GM18520 (cell line): ENCODE data around the gene CHPT1.
"Not testable (repeated sequence)": the region's sequence is repeated elsewhere in the genome, so short reads cannot be mapped to it uniquely, and the experiment has no call there.

Experiments used
- ATAC-seq: cut with Tn5 transposase; IDR thresholded peaks from one replicate; pipeline ENCODE4 v1.9.1; 2021; ENCODE audit not compliant: unreplicated experiment

Gene CHPT1

DNA sequence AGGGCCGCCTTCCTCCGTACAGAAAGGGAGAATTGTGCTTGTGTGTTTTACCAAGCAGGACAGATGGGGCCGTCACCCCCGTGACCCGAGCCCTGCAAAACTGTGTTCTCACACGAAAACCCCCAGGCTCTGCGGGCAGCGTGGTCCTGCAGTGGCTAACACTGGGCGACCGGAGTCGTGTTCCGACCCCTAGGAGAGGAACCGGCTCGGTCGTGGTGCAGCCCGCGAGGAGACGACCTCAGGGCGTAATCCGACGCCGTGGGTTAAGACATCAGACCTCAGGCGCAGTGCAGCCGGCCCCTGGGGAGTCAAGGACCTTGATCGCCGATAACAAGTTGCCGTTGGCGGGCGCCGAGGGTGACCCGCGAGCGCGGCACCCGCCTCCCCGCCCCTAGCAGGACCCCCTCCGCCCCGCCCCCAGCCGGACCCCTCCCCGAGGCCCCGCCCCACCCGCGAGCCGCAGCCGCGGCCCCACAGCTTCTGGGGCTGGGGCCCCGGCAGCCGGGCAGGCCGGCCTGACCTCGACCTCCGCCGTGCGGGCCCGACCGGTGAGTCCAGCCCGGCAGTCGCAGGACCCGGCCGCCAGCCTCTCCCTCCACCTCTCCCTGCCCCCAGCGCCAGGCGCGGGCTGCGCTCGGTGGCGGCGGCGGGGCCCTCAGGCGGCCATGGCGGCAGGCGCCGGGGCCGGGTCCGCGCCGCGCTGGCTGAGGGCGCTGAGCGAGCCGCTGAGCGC lies at the start of gene CHPT1:
Gene CHPT1, plus strand, starts transcription at position 444 of the 733 bp plus-strand sequence. Its CDS starts 222 bp downstream, at position 666.
- ATAC-seq = peak; percentile 40

DNA sequence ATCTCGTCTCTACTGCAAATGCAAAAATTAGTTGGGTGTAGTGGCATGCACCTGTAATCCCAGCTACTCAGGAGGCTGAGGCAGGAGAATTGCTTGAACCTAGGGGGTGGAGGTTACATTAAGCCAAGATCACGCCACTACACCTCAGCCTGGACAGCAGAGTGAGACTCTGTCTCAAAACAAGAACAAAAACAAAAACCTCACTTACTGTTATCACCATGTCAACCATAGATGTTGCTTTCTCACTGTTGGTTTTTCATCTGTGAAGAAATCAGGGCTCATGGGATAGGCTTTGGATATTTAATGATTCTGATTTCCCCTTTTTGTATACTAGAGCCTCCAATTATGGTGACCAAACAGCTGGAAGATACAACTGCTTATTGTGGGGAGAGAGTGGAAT lies 49.7 kb upstream of the CHPT1 start:
- ATAC-seq = no peak

DNA sequence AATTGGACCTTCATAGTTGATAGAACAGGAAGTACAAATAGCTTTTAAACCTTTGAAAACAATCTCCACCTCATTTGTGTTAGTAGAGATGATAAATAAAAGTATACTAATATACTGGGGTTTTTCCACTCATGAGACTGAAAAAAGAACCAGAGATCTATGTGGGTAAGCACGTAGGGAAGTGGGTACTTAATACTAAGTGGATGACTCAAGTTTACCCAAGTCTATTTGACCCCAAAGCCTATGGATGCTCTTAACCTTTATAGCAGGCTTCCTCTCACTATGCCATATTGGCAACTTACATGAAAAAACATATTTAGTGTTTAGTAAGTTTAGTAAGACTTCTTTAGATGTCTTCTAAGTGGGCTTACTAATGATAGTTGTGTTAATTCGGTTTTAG lies 49.2 kb upstream of the CHPT1 start:
- no peak for ATAC-seq

DNA sequence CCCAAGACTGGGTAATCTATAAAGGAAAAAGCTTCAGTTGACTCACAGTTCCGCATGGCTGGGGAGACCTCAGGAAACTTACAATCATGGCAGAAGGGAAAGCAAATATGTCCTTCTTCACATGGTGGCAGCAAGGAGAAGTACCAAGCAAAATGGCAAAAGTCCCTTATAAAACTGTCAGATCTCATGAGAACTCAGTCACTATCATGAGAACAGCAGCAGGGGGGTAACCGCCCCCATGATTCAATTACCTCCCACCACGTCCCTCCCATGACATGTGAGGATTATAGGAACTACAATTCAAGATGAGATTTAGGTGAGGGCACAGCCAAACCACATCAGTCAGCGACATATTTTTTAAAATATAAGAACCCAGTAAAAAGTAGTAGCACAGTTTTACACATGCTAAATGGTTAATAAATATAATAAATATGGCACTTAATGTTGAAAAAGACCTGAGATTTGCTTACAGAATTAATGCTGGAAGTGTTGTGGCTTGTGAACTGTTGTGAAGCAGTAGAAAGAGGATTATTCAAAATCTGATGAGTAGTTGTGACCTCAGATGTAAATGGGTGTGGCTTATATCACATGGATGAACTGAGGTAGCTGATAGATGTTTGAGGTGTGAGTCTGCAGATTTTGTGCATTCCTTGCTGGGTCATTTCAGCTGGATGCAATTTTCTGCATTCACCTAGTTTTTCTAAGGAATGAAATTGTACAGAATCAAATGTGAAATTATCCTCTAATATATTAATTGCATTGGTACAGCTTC lies 46.9 kb upstream of the CHPT1 start:
- no peak for ATAC-seq

DNA sequence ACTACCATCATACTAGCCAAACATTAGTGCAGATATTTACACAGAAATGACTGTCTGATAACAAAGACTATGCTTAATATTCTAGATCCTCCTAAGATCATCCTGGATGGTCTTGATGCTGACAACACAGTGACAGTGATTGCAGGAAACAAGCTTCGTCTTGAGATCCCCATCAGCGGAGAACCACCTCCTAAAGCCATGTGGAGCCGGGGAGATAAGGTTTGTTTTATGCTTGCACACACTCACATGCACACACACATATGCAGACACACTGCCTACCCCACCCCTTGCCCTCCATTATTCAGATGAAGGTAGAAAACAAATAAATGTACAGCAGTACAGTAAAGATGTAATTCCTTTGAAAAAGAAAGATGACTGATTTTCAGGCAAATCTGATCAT lies 44.4 kb upstream of the CHPT1 start:
- ATAC-seq = no peak

DNA sequence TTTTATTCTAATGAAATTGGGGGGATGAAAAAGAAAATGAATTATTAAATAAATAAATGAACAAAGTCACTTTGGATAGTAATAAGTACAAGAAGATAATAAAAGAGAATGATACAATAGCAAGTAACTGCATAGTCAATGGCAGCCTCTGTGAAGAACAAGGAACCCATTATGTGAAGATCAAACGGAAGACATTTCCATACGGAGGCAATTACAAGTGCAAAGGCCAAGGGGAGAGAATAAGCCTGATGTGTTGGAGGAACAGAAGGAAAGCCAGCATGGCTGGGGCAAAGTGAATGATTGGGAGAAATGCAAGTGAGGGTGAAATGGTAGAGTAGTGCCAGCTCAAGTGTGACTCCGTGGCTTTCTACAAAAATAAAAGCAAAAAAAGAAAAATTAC lies 43.9 kb upstream of the CHPT1 start:
- no peak for ATAC-seq

DNA sequence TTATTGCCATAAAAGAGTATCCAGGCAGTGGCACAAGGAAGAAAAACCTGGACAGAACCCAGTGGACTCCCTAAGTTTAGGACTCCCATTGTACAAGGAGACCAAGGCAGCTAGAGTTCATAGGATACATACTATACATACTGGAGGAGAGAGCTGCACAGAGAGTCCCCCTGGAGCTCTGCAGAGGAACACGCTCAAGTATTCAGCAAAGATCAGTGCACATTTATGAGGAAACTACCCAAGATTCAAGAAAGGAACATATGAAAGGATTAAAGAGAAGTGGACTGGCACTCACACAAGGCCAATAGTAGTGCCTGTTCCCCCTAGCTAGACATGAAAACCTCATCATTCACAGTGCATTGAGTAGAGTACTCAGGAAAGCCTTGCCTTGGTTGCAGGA lies 43.0 kb upstream of the CHPT1 start:
- no peak for ATAC-seq

DNA sequence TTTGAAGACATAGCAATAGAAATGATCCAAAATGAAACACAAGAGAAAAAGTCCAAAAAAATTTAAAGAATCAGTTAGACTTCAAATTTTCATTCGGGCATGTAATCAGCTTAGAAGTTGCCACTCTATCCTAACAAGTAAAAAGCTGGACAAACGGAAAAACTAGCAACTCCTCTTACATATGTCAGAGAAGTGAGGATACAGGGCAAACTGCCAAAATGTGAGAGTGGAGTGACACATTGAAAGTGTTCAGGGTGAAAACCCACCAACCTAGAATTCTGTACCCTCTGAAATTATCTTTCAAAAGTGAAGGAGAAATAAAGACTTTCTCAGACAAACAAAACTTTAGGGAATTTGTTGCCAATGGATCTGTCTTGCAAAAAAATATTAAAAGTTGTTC lies 42.0 kb upstream of the CHPT1 start:
- ATAC-seq = no peak

DNA sequence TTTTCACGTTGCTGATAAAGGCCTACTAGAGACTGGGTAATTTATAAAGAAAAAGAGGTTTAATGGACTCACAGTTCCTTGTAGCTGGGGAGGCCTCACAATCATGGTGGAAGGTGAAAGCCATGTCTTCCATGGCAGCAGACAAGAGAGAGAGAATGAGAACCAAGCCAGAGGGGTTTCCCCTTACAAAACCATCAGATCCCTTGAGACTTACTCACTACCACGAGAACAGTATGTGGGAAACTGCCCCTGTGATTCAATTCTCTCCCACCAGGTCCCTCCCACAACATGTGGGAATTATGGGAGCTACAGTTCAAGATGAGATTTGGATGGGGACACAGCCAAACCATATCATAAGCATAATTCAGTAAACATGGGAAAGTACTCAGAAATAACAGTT lies 36.8 kb upstream of the CHPT1 start:
- not testable (repeated sequence) for ATAC-seq

DNA sequence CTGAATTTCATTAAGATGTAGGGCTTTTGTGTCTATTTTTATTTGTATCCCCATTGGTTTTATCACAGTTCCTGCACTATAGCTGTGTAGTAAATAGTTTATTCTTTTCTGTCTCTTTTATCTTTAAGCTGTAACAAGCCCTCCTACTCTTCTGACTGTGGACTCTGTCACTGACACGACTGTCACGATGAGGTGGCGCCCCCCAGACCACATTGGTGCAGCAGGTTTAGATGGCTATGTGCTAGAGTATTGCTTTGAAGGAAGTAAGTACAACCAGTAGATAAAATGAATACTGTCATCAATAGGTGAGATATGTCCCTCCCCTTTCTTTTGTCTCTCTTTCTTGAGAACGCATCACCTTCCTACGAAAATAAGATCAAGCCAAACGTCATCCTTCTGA lies 34.1 kb upstream of the CHPT1 start:
- ATAC-seq = no peak

DNA sequence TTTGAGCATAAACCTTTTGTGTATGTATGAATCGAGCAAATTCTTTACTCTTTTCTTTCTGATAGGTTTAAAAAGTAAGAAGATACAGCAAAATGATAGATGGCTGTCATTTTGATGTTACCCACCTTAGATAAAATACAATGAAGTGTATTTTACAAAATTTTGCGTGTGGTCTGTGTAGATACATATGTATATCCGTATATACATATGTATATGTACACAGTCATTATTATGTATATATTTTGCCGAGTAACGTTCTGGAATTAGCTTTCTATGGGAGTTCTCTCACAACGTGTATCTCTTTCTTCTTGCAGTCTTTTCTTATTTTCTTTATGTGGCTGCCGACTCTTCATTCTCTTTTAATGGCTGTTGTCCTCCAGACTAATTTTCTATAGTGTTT lies 32.4 kb upstream of the CHPT1 start:
- no peak for ATAC-seq

DNA sequence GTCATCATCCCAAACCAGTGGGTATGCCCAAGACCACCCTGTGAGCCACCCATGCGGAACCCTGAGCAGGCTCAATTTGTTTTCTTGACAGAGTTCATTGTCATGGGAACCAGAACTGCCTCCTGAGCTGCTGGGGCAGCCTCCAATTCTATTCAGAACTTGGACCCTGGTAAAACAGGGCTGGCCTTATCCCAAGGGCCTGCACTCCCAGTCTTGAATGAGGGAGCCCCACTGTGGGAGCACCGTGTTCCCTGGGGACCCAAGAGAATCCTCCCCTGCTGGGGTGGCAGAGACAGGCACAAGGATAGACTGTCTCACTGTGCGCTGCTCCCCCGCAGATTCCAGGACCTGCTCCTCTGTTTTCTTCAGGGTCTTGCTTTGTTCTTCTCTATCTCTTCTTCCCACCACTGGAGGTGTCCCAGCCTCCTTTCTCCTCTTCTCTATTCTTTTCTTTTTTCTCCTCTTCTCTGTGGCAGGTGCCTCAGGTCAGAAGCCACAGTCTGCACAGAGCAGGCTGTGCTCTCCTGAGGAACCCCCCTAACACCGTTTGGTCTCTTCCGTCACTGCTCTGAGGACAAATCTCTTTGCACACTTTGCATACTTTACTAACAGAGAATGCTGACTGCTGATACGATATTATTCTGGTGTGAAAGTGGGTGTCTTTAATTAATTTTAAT lies 31.2 kb upstream of the CHPT1 start:
- no peak for ATAC-seq

DNA sequence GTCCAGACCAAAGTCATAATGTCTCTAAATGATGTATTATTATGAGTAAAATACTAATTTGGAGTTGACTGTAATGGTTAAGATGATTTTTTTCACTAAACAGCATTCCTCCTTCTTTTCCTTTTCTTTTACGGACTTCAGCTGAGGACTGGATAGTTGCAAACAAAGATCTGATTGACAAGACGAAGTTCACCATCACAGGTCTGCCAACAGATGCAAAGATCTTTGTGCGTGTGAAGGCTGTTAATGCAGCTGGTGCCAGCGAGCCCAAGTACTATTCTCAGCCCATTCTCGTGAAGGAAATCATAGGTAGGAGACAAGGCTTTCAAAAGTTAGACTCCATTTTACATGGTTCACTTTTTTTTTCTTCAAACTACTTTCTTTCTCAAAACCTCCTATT lies 29.8 kb upstream of the CHPT1 start:
- ATAC-seq = no peak

DNA sequence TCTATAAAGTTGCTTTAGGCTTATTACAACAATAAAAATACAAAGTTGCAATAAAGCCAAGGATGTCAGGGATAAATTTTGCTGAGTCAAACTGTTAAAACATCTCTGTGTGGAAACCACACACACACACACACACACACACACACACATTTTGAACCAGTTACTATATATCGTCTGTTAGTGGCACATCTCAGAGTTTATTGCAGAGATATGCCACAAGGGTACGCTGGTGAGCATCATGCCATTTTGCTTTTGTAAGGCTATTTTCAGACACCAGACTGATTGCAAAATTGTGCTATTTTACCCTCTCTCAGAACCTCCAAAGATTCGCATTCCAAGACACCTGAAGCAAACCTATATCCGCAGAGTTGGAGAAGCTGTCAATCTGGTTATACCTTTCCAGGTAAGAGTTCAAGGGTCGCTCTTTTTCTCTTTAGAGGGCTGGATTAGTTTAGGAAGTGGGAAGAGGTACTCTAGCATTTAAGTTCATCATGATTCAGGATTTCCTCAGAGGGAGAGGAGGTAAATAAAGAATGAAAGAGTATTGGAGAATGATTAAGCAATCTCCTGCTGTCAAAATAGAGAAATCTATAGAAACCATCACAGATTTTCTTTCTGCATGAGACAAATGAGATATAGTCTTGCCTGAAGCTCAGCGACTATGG lies 27.3 kb upstream of the CHPT1 start:
- no peak for ATAC-seq

DNA sequence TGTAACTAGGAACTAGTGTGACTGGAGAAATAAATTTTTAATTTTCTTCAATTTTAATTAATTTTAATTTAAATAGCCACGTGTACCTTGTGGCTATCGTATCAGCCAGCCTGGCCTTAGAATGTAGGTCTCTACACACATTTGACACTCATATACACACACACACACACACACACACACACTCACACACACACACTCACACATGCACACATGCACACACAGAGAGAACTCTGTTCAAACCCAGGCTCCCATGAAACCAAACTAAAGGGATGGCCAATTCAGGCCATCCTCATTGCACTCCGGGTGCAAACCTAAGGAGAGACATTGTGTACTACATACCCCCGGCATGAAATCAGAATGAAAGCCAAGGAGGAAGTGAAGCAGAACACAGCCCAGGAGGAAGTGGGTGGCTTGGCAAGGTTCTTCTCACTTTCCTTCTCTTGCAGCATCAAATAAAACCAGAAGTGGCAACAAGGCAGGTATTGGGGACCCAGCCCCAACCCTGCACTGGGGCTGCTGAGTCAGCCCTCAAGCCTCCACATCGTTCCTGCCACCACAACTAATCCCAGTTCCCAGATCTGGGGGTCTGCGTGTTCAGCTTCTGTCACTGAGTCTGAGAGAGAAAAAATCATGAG lies 26.2 kb upstream of the CHPT1 start:
- peak; percentile 70 for ATAC-seq

DNA sequence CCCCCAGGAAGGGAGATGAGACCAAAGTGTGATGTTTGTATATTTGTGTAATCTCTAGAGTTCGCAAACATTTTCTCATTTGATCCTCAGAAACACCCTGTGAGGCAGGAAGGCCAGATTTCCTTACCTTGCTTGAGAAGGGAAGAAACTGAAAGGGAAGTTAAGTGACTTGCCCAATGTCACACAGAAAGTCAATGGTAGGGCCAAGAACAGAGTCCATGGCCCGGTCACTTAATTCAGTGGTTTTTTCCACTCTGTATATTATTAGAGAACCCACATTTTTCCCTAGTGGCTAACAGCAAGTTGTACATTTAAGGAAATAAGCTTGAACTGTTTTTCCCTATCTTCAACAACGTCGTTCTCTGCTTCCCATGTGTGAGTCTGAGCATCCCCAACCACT lies 25.6 kb upstream of the CHPT1 start:
- no peak for ATAC-seq

DNA sequence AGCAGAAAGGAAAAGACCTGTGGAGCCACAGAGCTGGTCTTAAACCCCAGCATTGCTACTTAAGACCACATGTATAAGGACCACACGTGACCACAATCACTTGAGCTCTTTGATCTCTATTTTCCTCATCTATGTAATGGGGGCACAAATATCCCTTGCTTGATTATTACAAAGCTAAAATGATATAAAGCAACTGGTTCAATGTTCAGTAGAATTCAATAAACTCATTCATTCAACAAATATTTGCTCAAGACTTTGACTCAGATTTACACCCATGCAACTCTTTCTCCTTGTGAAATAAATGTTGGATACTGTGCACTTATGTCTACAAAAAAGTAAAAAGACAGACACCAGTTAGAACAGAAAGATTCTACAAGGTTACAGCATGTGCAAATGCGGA lies 21.9 kb upstream of the CHPT1 start:
- no peak for ATAC-seq

DNA sequence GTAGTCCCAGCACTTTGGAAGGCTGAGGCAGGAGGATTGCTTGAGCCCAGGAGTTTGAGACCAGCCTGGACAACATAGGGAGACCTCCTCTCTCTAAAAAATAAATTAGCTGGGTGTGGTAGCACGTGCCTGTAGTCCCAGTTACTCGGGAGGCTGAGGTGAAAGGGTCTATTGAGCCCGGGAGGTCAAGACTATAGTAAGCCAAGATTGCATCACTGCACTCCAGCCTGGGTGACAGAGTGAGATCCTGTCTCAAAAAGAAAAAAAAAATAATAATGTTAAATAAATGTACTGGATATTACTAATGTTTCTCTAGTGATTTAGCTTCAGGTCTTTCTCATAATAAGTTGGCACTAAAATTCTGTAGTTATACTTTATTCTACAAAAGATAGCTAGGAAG lies 20.9 kb upstream of the CHPT1 start:
- ATAC-seq = not testable (repeated sequence)

DNA sequence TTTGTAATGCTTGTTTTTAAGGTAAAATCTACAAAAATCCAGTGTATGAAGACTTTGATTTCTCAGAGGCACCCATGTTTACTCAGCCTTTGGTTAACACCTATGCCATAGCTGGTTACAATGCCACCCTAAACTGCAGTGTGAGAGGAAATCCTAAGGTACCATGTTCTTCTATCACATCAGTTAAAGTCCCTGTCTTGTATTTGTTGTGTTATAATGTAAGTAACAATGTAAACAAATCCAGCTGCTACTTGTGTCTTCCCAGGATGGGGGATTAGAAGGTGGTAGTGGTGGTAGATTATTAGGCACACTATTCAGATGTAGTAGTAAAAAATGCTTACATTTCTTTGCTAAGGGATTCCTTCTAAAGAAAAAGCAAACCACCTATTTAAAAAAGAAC lies 19.4 kb upstream of the CHPT1 start:
- no peak for ATAC-seq

DNA sequence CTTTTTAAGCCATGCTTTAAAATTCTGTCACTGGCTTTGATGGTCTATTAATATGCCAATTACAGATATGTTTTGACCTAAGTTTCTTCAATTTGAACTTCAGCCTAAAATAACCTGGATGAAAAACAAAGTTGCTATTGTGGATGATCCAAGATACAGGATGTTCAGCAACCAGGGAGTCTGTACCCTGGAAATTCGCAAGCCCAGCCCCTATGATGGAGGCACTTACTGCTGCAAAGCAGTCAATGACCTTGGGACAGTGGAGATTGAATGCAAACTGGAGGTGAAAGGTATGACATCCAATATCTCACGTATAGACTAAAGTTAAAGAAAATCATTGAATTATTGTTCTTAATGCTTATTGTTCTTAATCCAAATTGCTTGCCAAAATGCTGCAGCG lies 17.2 kb upstream of the CHPT1 start:
- ATAC-seq = no peak

DNA sequence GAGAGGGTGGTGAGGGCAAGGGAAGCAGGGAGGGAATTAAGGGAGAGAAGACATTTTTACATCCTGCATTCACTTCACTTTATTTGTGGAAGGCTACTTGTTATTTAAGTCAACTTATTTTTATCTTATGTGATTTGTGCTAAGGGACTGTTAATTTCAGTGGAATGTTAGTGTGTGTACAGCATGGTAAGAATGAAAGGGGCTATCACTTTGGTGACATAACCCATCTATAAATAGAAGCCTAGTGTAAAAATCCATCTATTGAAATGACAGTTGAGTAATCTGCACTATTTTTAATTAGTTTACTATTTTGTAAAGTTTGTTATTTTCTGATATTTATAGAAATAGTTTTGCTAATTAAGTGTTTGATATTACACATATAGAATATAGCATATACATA lies 16.8 kb upstream of the CHPT1 start:
- ATAC-seq = no peak
